IMR-90 (cell line): ENCODE measurements around the gene SERPINA6. TPM values are rescaled to one million over a fixed set of nuclear protein-coding genes. Genes with fewer than 3 reads are reported as not detected.

Experiments
- ATAC-seq: fragments of 200-7000 bp; cut with Tn5 transposase; 2 replicates; pipeline ENCODE4 v1.9.1; 2020; ENCODE audit warnings: low read depth, mild to moderate bottlenecking, moderate library complexity
- BruUV-seq: library from RNA; stranded (reverse); fragments of 400-500 nt; replicated peaks from 2 replicates; lab custom pipeline; 2021; lab: Mats Ljungman, UMichigan
- CTCF ChIA-PET: fragments of 300-600 bp; formaldehyde crosslinking; extraction: SDS; loops from one replicate; lab custom pipeline; 2021; ENCODE audit warnings: antibody characterized with exemption; lab: Yijun Ruan, JAX
- POLR2A ChIA-PET: fragments of 300-600 bp; sonication (Branson Sonifier 250); formaldehyde crosslinking; loops from one replicate; lab custom pipeline; 2022; ENCODE audit warnings: antibody characterized with exemption; ENCODE audit not compliant: unreplicated experiment; lab: Charles Lee
- DNase-seq: peaks from one replicate; pipeline ENCODE4 v3.0.0; 2013
- H2AFZ ChIP-seq: replicated peaks from 2 replicates; pipeline ENCODE3; 2013; ENCODE audit warnings: low read length, mild to moderate bottlenecking; ENCODE audit not compliant: poor library complexity
- H2AK5ac ChIP-seq: 2 replicates; pipeline ENCODE4 v1.6.1; 2013; ENCODE audit warnings: low read depth, low read length, inconsistent platforms
- H2AK9ac ChIP-seq: replicated peaks from 2 replicates; pipeline ENCODE3; 2013; ENCODE audit warnings: mild to moderate bottlenecking, low read depth, low read length, moderate library complexity; ENCODE audit not compliant: poor library complexity
- H2BK120ac ChIP-seq: 2 replicates; pipeline ENCODE4 v1.6.1; 2013; ENCODE audit warnings: low read depth, low read length, inconsistent platforms
- H2BK15ac ChIP-seq: 3 replicates; pipeline ENCODE4 v1.6.1; 2013; ENCODE audit warnings: low read depth, low read length, inconsistent platforms
- H2BK20ac ChIP-seq: 2 replicates; pipeline ENCODE4 v1.6.1; 2013; ENCODE audit warnings: low read depth, mild to moderate bottlenecking, inconsistent platforms, low read length, moderate library complexity
- H2BK5ac ChIP-seq: 2 replicates; pipeline ENCODE4 v1.6.1; 2013; ENCODE audit warnings: mild to moderate bottlenecking, low read depth, low read length, inconsistent platforms; ENCODE audit not compliant: poor library complexity, severe bottlenecking
- H3K14ac ChIP-seq: replicated peaks from 2 replicates; pipeline ENCODE4 v1.6.1; 2013; ENCODE audit warnings: low read depth, low read length, inconsistent platforms
- H3K18ac ChIP-seq: 2 replicates; pipeline ENCODE4 v1.6.1; 2013; ENCODE audit warnings: low read depth, low read length, control low read depth
- H3K23ac ChIP-seq: 2 replicates; pipeline ENCODE4 v1.6.1; 2013; ENCODE audit warnings: low read depth, low read length, inconsistent platforms
- H3K27ac ChIP-seq: 2 replicates; pipeline ENCODE4 v1.5.1; 2013; ENCODE audit warnings: mild to moderate bottlenecking, control low read depth, low read length; ENCODE audit not compliant: insufficient read depth
- H3K27me3 ChIP-seq: 2 replicates; pipeline ENCODE4 v1.6.1; 2013; ENCODE audit warnings: low read length; ENCODE audit not compliant: control insufficient read depth, insufficient read depth
- H3K36me3 ChIP-seq: 2 replicates; pipeline ENCODE4 v1.6.1; 2013; ENCODE audit warnings: low read length, mixed read lengths; ENCODE audit not compliant: control insufficient read depth, insufficient read depth
- H3K4ac ChIP-seq: 2 replicates; pipeline ENCODE4 v1.6.1; 2013; ENCODE audit warnings: low read depth, low read length, inconsistent platforms
- H3K4me1 ChIP-seq: 2 replicates; pipeline ENCODE4 v1.6.1; 2013; ENCODE audit warnings: low read length, mixed read lengths; ENCODE audit not compliant: control insufficient read depth, insufficient read depth
- H3K4me2 ChIP-seq: 2 replicates; pipeline ENCODE4 v1.6.1; 2013; ENCODE audit warnings: low read depth, mild to moderate bottlenecking, control low read depth, low read length, moderate library complexity
- H3K4me3 ChIP-seq: 2 replicates; pipeline ENCODE4 v1.5.1; 2013; ENCODE audit warnings: low read depth, mild to moderate bottlenecking, control low read depth, low read length, moderate library complexity; ENCODE audit not compliant: insufficient read depth
- H3K56ac ChIP-seq: 2 replicates; pipeline ENCODE4 v1.6.1; 2013; ENCODE audit warnings: low read length, inconsistent platforms; ENCODE audit not compliant: insufficient read depth; ENCODE audit errors: extremely low read depth
- H3K79me1 ChIP-seq, 2 experiments: 2 replicates each; pipeline ENCODE4 v1.6.1; 2013; ENCODE audit warnings: low read length in 2 of 2, inconsistent platforms in 1 of 2, low read depth in 1 of 2
- H3K9ac ChIP-seq: 2 replicates; pipeline ENCODE4 v1.6.1; 2013; ENCODE audit warnings: low read depth, low read length, control low read depth
- H3K9me1 ChIP-seq: 2 replicates; pipeline ENCODE4 v1.6.1; 2013; ENCODE audit warnings: low read length, inconsistent platforms; ENCODE audit not compliant: insufficient read depth
- H3K9me3 ChIP-seq: 2 replicates; pipeline ENCODE4 v1.6.1; 2013; ENCODE audit warnings: low read length; ENCODE audit not compliant: control insufficient read depth, insufficient read depth
- H4K20me1 ChIP-seq: 2 replicates; pipeline ENCODE4 v1.6.1; 2013; ENCODE audit warnings: low read length, inconsistent platforms; ENCODE audit not compliant: insufficient read depth
- H4K5ac ChIP-seq: 2 replicates; pipeline ENCODE4 v1.6.1; 2013; ENCODE audit warnings: mild to moderate bottlenecking, low read depth, low read length, control low read depth
- H4K8ac ChIP-seq, 2 experiments: 2 replicates each; pipeline ENCODE4 v1.6.1; 2013; ENCODE audit warnings: low read depth in 2 of 2, low read length in 2 of 2, control low read depth in 1 of 2, inconsistent platforms in 1 of 2
- H4K91ac ChIP-seq: 2 replicates; pipeline ENCODE4 v1.6.1; 2013; ENCODE audit warnings: low read depth, low read length, inconsistent platforms; ENCODE audit not compliant: insufficient read depth
- BHLHE40 ChIP-seq: fragments of 150-350 bp; IDR thresholded peaks from 2 replicates; pipeline ENCODE4 v1.6.1; 2016; ENCODE audit warnings: mild to moderate bottlenecking, low read depth, low read length
- CEBPB ChIP-seq: IDR thresholded peaks from 2 replicates; pipeline ENCODE4 v1.6.1; 2012; ENCODE audit warnings: low read depth, low read length, improper control_type of control experiment
- CHD1 ChIP-seq: IDR thresholded peaks from 2 replicates; pipeline ENCODE4 v1.6.1; 2012; ENCODE audit warnings: low read depth, low read length, improper control_type of control experiment
- ELK1 ChIP-seq: fragments of 150-350 bp; IDR thresholded peaks from 2 replicates; pipeline ENCODE4 v1.6.1; 2016; ENCODE audit warnings: low read depth, mild to moderate bottlenecking, low read length, moderate library complexity, borderline replicate concordance
- FOS ChIP-seq: fragments of 150-350 bp; IDR thresholded peaks from 2 replicates; pipeline ENCODE4 v1.6.1; 2016; ENCODE audit warnings: low read depth, low read length
- MAFK ChIP-seq: IDR thresholded peaks from 2 replicates; pipeline ENCODE4 v1.6.1; 2012; ENCODE audit warnings: low read depth, low read length, improper control_type of control experiment
- MAZ ChIP-seq: IDR thresholded peaks from 2 replicates; pipeline ENCODE4 v1.6.1; 2012; ENCODE audit warnings: low read depth, mild to moderate bottlenecking, low read length, improper control_type of control experiment, moderate library complexity, borderline replicate concordance
- MXI1 ChIP-seq: IDR thresholded peaks from 2 replicates; pipeline ENCODE4 v1.6.1; 2012; ENCODE audit warnings: low read depth, mild to moderate bottlenecking, low read length, moderate library complexity, borderline replicate concordance
- NFE2L2 ChIP-seq: fragments of 150-350 bp; IDR thresholded peaks from 2 replicates; pipeline ENCODE4 v1.6.1; 2016; ENCODE audit warnings: low read depth, mild to moderate bottlenecking, low read length
- POLR2A ChIP-seq: IDR thresholded peaks from 2 replicates; pipeline ENCODE4 v1.6.1; 2012; ENCODE audit warnings: mild to moderate bottlenecking, low read depth, low read length
- RAD21 ChIP-seq: IDR thresholded peaks from 2 replicates; pipeline ENCODE4 v1.6.1; 2012; ENCODE audit warnings: low read length, improper control_type of control experiment
- RCOR1 ChIP-seq: IDR thresholded peaks from 2 replicates; pipeline ENCODE4 v1.6.1; 2012; ENCODE audit warnings: mild to moderate bottlenecking, low read length, improper control_type of control experiment; ENCODE audit not compliant: insufficient replicate concordance
- RFX5 ChIP-seq: IDR thresholded peaks from 2 replicates; pipeline ENCODE4 v1.8.0; 2012; ENCODE audit warnings: low read depth, mild to moderate bottlenecking, low read length, moderate library complexity
- SMC3 ChIP-seq: fragments of 150-350 bp; IDR thresholded peaks from 2 replicates; pipeline ENCODE4 v1.6.1; 2016; ENCODE audit warnings: low read depth, mild to moderate bottlenecking, antibody characterized with exemption, low read length, moderate library complexity
- USF2 ChIP-seq: fragments of 150-350 bp; IDR thresholded peaks from 2 replicates; pipeline ENCODE4 v1.6.1; 2017; ENCODE audit warnings: mild to moderate bottlenecking, antibody characterized with exemption, low read length, low read depth
- WGBS, 2 experiments: methylation state at CpG; one replicate each; pipeline versions ENCODE4 v1.1.5 to v1.1.7; 2013; ENCODE audit warnings: missing lambda C conversion rate in 2 of 2; ENCODE audit not compliant: insufficient read length in 1 of 2; ENCODE audit errors: extremely low coverage in 2 of 2; 5-methylcytosine and 5-hydroxymethylcytosine counted together
- dilution Hi-C: fragments of 300-500 bp; cut with HindIII; formaldehyde crosslinking; loops from one replicate; pipeline ENCODE4 v1.14.3; 2018; ENCODE audit warnings: low sequenced_read_pairs; ENCODE audit not compliant: unreplicated experiment
- in situ Hi-C: fragments of 300-500 bp; cut with MboI; formaldehyde crosslinking; loops from 3 replicates; pipeline ENCODE4 v1.14.3; 2019; ENCODE audit warnings: low sequenced_read_pairs, inconsistent platforms, mixed read lengths
- intact Hi-C: fragments of 100-400 bp; cut with micrococcal nuclease; formaldehyde crosslinking; loops from 2 replicates; pipeline ENCODE4 v1.10.0; 2022
- polyA plus RNA-seq, 3 experiments: library from polyadenylated mRNA; depleted of rRNA; stranded (reverse); fragments of >200 nt; gene quantifications; 2 replicates each; pipeline ENCODE4 v1.2.3, GENCODE V29; 2012; ENCODE audit warnings: low replicate concordance in 1 of 3
- total RNA-seq: library from RNA; depleted of rRNA; stranded (reverse); fragments of >200 nt; gene quantifications from 2 replicates; pipeline ENCODE4 v1.2.3, GENCODE V29; 2012
- TF ChIP-seq, protein P1 (sequence below): conservative IDR thresholded peaks from 2 replicates; pipeline ENCODE4 v1.5.1; 2012; ENCODE audit warnings: mild to moderate bottlenecking, low read depth, low read length, improper control_type of control experiment

The SERPINA6 gene
- total and polyA plus RNA-seq, 2 of the 4 experiments (the other 2 are of a cell fraction), result not detected

- no peaks in the 10 kb centered on the region for H3K4me1 ChIP-seq
- no peaks in the 10 kb centered on the region for H3K79me1 ChIP-seq
- dilution Hi-C loops, result no loop called here
- 75% methylated on average over 2 of the region's 5 CpGs; no CpG with 5 or more reads in 1 of the 2 experiments for WGBS, 2 experiments
- ATAC-seq (no peak), DNase-seq (no peak)
- no peak overlapping the region for H2BK5ac ChIP-seq
- no peaks in the 10 kb centered on the region for H3K36me3 ChIP-seq
- no peaks in the 10 kb centered on the region for H3K9me3 ChIP-seq
- H4K8ac ChIP-seq, result no peak overlapping the region
- ChIA-PET POLR2A (no interaction called here), CTCF (no interaction called here)
- H3K27ac ChIP-seq, result no peak overlapping the region
- H2BK15ac ChIP-seq, result no peak overlapping the region
- H2AFZ ChIP-seq, result no peak overlapping the region
- no peak overlapping the region for H2BK20ac ChIP-seq
- no peak overlapping the region for H3K56ac ChIP-seq
- H2AK5ac ChIP-seq, result no peak overlapping the region
- no peak overlapping the region for H3K18ac ChIP-seq
- TF ChIP-seq, protein P1, sequence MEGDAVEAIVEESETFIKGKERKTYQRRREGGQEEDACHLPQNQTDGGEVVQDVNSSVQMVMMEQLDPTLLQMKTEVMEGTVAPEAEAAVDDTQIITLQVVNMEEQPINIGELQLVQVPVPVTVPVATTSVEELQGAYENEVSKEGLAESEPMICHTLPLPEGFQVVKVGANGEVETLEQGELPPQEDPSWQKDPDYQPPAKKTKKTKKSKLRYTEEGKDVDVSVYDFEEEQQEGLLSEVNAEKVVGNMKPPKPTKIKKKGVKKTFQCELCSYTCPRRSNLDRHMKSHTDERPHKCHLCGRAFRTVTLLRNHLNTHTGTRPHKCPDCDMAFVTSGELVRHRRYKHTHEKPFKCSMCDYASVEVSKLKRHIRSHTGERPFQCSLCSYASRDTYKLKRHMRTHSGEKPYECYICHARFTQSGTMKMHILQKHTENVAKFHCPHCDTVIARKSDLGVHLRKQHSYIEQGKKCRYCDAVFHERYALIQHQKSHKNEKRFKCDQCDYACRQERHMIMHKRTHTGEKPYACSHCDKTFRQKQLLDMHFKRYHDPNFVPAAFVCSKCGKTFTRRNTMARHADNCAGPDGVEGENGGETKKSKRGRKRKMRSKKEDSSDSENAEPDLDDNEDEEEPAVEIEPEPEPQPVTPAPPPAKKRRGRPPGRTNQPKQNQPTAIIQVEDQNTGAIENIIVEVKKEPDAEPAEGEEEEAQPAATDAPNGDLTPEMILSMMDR, result no peak
- no peak for TF ChIP-seq RFX5
- TF ChIP-seq MAFK, result no peak
- TF ChIP-seq NFE2L2, result no peak
- no peak for TF ChIP-seq FOS
- TF ChIP-seq MAZ, result no peak
- no peak for TF ChIP-seq USF2
- TF ChIP-seq RCOR1, result no peak
- TF ChIP-seq RAD21, result no peak
- no peak for TF ChIP-seq ELK1
- no peak for TF ChIP-seq CEBPB
- TF ChIP-seq MXI1, result no peak
- no peak for TF ChIP-seq POLR2A
- no peak for TF ChIP-seq BHLHE40
- no peak for TF ChIP-seq CHD1
- no peak for TF ChIP-seq SMC3
- H3K27me3 ChIP-seq, result no peaks in the 10 kb centered on the region; the same call in 1 of the 2 replicates
- no peak overlapping the region for H3K4me2 ChIP-seq
- H3K14ac ChIP-seq, result no peak overlapping the region
- H2AK9ac ChIP-seq, result peak overlapping the region; percentile 3
- intact Hi-C loops, result no loop called here
- H3K9me1 ChIP-seq, result no peaks in the 10 kb centered on the region
- BruUV-seq, result no TSS peak
- H4K5ac ChIP-seq, result no peak overlapping the region
- no peak overlapping the region for H2BK120ac ChIP-seq
- H3K23ac ChIP-seq, result no peak overlapping the region
- no peak overlapping the region for H4K91ac ChIP-seq
- in situ Hi-C loops, result no loop called here
- H4K20me1 ChIP-seq, result no peaks in the 10 kb centered on the region
- H3K4ac ChIP-seq, result no peak overlapping the region
- H3K4me3 ChIP-seq, result no peak overlapping the region
- H3K9ac ChIP-seq, result no peak overlapping the region
Measured at GRCh38 chr14:94331462-94331861, 8.3 kb upstream of the SERPINA6 start.
